ENCODE data around the gene ADM5.

ADM5 gene

DNA sequence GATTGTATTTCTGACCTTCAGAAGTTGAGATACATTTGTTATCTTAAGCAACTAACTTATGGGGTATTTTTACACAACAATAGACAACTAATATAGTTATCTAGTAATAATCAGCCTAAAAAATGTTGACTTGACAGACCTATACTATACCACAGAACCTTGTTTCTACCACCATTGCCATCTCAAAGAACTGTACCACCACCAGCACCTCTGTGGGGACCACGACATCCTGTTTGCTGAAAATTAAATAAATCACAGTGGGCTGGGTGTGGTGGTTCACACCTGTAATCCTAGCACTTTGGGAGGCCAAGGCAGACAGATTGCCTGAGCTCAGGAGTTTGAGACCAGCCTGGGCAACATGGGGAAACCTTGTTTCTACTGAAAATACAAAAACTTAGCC, 49.7 kb downstream of the ADM5 start:
- no peak overlapping the region for H3K4me3 Mint-ChIP-seq
- no peak overlapping the region for H3K27ac Mint-ChIP-seq
- no peaks in the 10 kb centered on the region for H3K9me3 Mint-ChIP-seq (ENCODE audit: low read depth)
- no peaks in the 10 kb centered on the region for H3K27me3 Mint-ChIP-seq
- peaks cover 5% of the 10 kb centered on the region for H3K4me1 Mint-ChIP-seq (ENCODE audit: low read depth)
- no peaks in the 10 kb centered on the region for H3K36me3 Mint-ChIP-seq

- H3K9me3 Mint-ChIP-seq (ENCODE audit: low read depth), result no peaks in the 10 kb centered on the region
- H3K27ac Mint-ChIP-seq, result no peak overlapping the region
- H3K4me1 Mint-ChIP-seq (ENCODE audit: low read depth), result peaks cover 5% of the 10 kb centered on the region
- H3K4me3 Mint-ChIP-seq, result no peak overlapping the region
- H3K36me3 Mint-ChIP-seq, result no peaks in the 10 kb centered on the region
- no peaks in the 10 kb centered on the region for H3K27me3 Mint-ChIP-seq
Observed at GRCh38 chr19:49739933-49740332, 50.5 kb downstream of the ADM5 start.
